AG09309 (cell line): ENCODE results near the gene EXOC4.

Source experiments
- DNase-seq: peaks from one replicate; pipeline ENCODE4 v3.0.0-alpha.2; 2010; ENCODE audit warnings: low read depth
- H3K4me3 ChIP-seq: 2 replicates; pipeline ENCODE4 v1.5.1; 2011; ENCODE audit warnings: mild to moderate bottlenecking, low read depth, low read length, moderate library complexity; ENCODE audit not compliant: control insufficient read depth
- CTCF ChIP-seq: IDR thresholded peaks from 2 replicates; pipeline ENCODE4 v1.5.1; 2011; ENCODE audit warnings: mild to moderate bottlenecking, low read depth, low read length, inconsistent platforms; ENCODE audit not compliant: insufficient read depth, control insufficient read depth; ENCODE audit errors: missing control alignments

EXOC4 gene

DNA sequence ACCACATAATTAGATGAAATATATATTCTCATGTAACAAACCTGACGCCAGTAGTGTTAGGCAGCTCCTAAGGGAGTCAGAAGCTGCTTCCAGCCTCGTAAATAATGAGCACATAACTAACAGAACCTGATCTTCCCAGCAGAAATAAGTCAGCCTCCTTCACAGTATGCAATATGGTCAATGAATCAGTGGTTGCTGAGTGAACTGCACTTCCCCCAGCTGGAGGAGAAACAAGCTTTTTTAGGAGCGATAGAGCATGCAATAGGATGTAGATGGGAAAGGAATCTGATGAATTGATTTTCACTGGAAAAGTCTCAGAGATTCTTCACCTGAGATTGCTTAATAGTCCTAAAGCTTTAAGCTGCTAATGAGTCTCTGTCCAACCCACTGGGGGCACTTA, 537.1 kb downstream of the EXOC4 start:
- TF ChIP-seq CTCF = no peak
- peak; percentile 40 for DNase-seq
- H3K4me3 ChIP-seq = no peak overlapping the region

- DNase-seq = no peak
- no peak for TF ChIP-seq CTCF
- H3K4me3 ChIP-seq = no peak overlapping the region
Measured at GRCh38 chr7:133790911-133791310, 538.0 kb downstream of the EXOC4 start.

DNA sequence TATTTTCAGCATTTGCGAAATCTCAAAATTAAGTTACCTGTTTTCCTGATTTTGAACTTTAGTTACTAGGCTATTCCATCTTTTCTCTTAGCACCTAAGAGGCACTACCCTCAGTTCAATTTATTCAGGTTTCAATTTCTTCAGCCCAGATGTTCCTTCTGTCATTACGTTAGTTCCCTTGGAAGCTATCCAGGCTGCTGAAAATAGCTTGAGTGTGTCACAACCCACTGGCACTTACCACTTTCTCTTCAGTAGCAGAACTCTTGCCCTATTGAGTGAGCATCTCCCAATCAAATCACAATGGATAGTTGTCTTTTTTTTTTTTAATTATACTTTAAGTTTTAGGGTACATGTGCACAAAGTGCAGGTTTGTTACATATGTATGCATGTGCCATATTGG, 541.6 kb downstream of the EXOC4 start:
- TF ChIP-seq CTCF = no peak
- DNase-seq = no peak
- no peak overlapping the region for H3K4me3 ChIP-seq

- no peak for TF ChIP-seq CTCF
- H3K4me3 ChIP-seq = no peak overlapping the region
- no peak for DNase-seq
Measured at GRCh38 chr7:133795068-133795665, 542.3 kb downstream of the EXOC4 start.

DNA sequence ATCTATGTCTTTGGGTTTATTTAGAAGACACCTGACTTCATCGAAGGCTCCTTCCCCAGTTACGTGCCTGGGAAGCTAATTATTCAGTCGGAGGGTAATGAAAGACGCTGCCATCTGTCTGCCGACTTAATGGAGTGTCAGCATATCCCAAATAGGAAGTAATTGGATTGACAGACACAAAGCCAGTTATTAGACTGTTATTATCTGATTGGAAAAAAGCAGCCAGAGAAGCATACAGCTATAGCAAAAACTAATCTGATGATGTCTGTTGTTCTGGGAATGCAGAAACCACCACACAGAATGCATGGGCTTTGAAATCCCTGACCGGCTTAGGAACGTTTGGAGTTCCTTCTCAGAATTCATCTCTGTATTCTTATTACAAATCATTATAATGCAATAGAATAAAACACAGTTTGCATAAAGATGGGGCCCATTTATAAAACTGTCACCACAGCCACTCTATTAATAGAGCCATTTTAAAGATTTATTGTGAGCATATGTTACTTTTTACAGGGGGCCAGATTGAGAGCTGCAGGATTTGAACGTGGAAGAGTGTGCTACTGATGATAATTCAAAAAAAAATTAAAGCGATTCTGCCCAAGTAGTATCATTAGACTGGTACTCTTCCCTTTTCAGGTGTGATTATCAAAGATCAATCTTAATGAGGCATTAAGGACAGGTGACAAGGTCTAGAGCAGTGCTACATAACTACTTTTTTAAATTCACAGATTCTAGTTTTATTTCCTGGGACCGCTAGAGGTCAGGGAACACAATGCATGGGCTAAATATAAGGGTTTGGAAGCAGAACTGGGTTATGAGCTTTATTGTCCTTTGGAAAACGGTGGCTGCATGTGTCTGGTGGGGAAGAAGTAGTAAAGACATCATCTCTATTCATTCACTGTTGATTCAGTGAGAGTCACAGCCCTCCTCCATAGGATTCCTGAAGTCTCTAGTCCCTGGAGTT, 544.2 kb downstream of the EXOC4 start:
- DNase-seq = no peak
- no peak for TF ChIP-seq CTCF
- no peak overlapping the region for H3K4me3 ChIP-seq

DNA sequence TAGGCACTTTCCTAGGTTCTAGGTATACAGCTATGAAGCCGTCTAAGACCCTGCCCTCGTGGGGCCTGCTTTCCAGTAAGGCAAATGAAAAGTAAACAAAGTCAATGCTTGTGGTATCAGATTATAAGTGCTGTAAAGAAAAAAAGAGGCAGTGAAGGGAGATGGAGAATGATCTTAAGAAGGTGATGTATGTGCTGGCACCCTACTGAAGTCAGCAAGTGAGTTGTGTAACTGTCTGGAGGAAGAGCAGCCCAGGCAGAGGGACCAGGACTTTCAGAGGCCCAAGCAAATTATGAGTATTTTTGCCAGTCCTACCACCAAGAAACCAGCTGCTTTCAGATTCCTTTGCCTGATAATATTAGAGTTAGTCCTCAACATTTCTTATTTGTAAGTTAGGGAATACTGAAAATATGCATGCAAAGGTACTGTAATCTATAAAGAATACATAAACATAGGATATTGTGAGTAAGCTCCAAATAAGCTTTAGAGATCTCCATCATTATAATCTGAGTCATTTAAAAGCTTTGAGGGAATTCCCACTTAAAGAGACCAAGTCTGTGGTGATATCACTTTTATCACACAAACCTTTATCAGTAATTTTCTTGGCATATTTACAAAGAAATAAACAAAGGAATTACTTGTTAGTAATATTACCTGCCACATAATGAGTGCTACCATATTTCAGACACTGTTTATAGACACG, 545.1 kb downstream of the EXOC4 start:
- no peak for DNase-seq
- H3K4me3 ChIP-seq = no peak overlapping the region
- TF ChIP-seq CTCF = no peak
